Endometrium (tissue), 2 donors: Measurements from ENCODE around the gene HNRNPC.
"Not testable (repeated sequence)": the region's sequence is repeated elsewhere in the genome, so short reads cannot be mapped to it uniquely, and the experiment has no call there.

Experiments
- FAIRE-seq: peaks from 2 replicates; lab custom pipeline; 2012; peaks lifted over from hg19 to GRCh38; lab: Jason Lieb, UNC
- donor health status: control.
- donor health status: control.

Gene HNRNPC

GRCh38 chr14:21269252-21270046, at the start of gene HNRNPC:
Gene HNRNPC (minus strand): TSS chr14:21269442. CDS start chr14:21234193, 35,249 bp downstream.
- FAIRE-seq: peak; percentile 100

GRCh38 chr14:21317398-21317797, 48.2 kb upstream of the HNRNPC start:
- no peak for FAIRE-seq

DNA sequence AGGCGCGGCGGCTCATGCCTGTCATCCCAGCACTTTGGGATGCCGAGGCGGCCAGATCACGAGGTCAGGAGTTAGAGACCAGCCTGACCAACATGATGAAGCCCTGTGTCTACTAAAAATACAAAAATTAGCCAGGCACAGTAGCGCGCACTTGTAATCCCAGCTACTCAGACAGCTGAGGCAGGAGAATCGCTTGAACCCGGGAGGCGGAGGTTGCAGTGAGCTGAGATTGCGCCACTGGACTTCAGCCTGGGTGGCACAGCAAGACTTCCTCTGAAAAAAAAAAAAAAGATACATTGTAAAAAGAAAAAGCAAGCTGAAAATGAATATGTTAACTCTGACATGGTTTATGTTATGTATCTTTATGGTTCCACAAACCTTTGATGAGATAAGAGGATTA, 44.3 kb upstream of the HNRNPC start:
- FAIRE-seq: no peak

DNA sequence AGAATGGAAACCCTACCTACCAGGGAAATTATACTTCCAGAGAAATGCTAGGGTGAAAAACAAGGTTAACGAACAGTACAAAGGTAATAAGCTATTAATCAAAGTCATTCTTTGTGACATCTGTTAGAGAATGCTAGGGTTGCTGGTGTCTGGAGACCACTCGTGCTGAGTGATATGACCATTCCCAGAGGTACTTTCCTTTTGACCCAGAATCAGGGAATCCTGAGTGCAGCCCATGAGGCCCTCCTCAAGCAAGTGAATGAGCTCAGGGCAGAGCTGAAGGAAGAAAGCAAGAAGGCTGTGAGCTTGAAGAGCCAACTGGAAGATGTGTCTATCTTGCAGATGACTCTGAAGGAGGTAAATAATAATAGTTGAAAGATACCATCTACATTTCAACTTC, 42.4 kb upstream of the HNRNPC start:
- FAIRE-seq: no peak

GRCh38 chr14:21309956-21310355, 40.7 kb upstream of the HNRNPC start:
- no peak for FAIRE-seq

DNA sequence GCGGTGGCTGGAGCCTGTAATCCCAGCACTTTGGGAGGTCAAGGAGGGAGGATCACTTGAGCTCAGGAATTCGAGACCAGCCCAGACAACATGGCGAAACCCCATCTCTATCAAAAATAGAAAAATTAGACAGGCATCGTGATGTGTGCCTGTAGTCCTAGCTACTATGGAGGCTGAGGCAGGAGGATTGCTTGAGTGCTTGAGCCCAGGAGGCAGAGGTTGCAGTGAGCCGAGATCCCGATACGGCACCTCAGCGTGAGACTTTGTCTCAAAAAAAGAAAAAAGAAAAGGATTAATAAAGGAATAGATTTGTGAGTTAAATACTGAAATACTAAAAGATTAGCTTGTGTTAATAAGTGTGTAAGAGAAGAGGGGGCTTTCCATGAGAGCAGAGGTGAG, 40.0 kb upstream of the HNRNPC start:
- FAIRE-seq: no peak

DNA sequence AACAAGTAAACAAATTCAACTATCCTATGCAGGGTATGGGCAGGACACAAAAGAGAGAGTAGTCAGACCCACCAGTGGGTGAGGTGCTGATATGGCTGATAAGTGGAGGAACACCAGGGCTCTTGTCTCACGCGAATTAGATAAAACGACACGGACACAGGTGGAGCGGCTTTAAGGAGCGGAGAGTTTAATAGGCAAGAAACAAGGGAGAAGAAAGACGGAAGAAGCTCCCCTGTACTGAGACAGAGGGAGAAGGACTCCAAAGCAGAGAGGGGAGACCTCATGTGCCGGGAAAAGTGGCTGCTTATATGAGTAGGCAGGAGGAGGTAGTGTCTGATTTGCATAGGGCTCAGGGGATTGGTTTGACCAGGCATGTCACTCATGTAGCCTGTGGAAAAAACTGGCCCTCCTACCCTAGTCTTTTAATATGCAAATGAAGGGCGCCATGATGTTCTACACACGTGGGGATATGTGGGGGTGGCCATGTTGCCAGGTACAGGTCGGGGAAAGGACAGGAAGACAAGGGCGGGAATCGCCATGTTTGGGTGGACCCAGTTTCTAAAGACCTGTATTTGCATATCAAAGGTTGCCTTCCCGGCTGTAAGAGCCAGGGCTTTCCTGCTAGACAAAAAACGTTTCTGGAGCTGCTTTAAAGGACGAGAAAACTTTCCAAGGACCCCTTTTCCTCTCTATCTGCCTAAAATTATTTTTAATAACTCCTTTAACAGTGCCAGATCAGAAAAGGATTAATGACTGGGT, 39.4 kb upstream of the HNRNPC start:
- peak; percentile 87 for FAIRE-seq

GRCh38 chr14:21308132-21308478, 38.9 kb upstream of the HNRNPC start:
- no peak for FAIRE-seq

- FAIRE-seq: no peak
Measured at GRCh38 chr14:21307637-21308036, 38.4 kb upstream of the HNRNPC start.

DNA sequence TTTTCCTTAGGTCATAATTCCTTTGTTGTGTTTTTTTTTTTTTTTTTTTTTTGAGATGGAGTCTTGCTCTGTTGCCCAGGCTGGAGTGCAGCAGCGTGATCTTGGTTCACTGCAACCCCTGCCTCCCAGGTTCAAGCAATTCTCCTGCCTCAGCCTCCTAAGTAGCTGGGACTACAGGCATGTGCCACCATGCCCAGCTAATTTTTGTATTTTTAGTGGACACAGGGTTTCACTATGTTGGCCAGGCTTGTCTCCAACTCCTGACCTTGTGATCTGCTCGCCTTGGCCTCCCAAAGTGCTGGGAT, 33.5 kb upstream of the HNRNPC start:
- FAIRE-seq: not testable (repeated sequence)

- no peak for FAIRE-seq
Measured at GRCh38 chr14:21302013-21302835, 33.0 kb upstream of the HNRNPC start.

GRCh38 chr14:21300892-21301291, 31.6 kb upstream of the HNRNPC start:
- no peak for FAIRE-seq

GRCh38 chr14:21299562-21300130, 30.4 kb upstream of the HNRNPC start:
- FAIRE-seq: no peak

DNA sequence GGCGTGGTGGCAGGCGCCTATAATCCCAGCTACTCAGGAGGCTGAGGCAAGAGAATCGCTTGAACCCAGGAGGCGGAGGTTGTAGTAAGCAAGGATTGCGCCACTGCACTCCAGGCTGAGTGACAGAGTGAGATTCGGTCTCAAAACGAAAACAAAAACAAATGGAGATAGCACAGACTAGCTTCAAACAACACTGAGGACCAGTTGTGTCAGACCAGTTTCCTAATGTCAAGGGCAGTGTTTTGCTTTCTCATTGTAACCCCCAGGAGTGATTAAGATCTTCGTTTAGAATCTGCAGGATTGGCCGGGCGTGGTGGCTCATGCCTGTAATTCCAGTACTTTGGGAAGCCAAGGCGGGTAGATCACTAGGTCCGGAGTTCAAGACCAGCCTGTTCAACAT, 29.1 kb upstream of the HNRNPC start:
- FAIRE-seq: no peak

GRCh38 chr14:21294026-21294425, 24.8 kb upstream of the HNRNPC start:
- not testable (repeated sequence) for FAIRE-seq

DNA sequence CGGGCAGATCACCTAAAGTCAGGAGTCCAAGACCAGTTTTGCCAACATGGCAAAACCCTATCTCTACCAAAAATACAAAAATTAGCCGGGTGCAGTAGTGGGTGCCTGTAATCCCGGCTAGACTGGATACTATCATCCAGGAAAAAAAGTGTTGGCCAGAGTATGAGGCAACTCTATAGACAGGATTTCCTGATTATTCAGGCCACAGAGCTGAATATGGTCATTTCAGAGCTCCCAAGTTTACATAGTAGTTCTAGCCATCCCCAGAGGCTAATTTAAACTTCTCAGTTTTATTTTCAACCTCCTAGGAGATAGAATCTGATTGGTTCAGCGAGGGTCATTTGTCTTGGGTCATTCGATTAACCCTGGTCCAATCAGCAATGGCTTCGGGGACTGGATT, 17.9 kb upstream of the HNRNPC start:
- FAIRE-seq: no peak

DNA sequence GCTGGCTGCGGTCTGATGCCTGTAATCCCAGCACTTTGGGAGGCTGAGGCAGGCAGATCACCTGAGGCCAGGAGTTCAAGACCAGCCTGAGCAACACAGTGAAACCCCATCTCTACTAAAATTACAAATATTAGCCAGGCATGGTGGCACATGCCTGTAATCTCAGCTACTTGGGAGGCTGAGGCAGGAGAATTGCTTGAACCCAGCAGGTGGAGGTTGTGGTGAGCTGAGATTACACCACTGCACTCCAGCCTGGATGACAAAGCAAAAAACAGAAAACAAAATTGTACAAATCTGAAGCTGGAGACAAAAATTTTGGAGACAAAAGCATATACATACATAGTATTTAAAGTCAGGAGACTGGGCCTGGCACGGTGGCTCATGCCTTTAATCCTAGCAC, 17.3 kb upstream of the HNRNPC start:
- FAIRE-seq: not testable (repeated sequence)

DNA sequence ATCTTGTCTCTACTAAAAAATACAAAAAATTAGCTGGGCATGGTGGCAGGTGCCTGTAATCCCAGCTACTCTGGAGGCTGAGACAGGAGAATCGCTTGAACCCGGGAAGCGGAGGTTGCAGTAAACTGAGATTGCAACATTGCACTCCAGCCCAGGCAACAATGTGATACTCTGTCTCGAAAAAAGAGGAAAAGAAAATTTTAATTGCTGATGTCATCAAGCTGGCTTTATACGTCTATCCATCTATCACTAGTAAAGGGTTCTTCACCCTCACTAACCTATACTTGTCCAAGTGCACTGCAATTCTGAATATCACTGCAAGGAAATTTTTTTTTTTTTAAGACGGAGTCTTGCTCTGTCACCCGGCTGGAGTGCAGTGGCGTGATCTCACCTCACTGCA, 12.7 kb upstream of the HNRNPC start:
- FAIRE-seq: not testable (repeated sequence)

GRCh38 chr14:21279783-21280182, 10.5 kb upstream of the HNRNPC start, which contains the start of gene RPGRIP1:
Gene RPGRIP1 (plus strand): TSS chr14:21280083. CDS start chr14:21287977, 7,894 bp downstream.
- no peak for FAIRE-seq

GRCh38 chr14:21278632-21279031, 9.4 kb upstream of the HNRNPC start:
- no peak for FAIRE-seq

DNA sequence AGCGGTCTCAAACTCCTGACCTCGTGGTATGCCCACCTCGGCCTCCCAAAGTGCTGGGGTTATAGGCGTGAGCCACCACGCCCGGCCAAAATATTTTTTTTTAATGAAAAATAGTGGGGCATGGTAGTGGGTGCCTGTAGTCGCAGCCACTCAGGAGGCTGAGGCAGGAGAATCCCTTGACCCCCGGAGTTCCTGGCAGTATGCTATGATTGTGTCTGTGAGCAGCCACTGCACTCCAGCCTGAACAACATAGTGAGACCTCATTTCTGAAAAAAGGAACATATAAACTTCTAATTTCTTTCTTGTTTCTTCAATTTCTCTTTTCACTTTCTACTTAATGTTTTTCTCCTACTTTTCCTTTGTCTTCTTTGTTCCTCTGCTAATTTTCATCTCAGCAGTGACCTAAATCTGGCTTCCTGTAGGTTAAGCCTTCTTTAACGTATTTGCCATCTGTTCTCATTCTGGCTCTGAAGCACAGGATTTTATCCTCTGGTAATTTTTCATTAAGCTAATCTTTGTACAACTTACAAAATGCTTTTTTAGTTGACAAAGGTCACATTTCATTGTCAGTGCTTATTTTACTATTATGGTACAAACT, 6.1 kb upstream of the HNRNPC start:
- no peak for FAIRE-seq

DNA sequence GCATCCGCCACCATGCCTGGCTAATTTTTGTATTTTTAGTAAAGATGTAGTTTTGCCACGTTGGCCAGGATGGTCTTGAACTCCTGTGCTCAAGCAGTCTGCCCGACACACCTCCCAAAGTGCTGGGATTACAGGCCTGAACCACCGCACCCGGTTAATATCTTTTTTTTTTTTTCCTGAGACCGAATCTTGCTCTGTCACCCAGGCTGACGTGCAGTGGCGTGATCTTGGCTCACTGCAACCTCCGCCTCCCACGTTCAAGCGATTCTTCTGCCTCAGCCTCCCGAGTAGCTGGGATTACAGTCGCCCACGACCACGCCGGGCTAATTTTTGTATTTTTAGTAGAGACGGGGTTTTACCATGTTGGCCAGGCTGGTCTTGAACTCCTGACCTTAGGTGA, 3.4 kb upstream of the HNRNPC start:
- not testable (repeated sequence) for FAIRE-seq
